A549 (cell line): ENCODE data around the gene TTC3. TPM values are rescaled to one million over a fixed set of nuclear protein-coding genes. Genes with fewer than 3 reads are reported as not detected.

ENCODE experiments used
- ATAC-seq, 2 experiments: fragments of 200-7000 bp in 1 of 2; fragments of >200 bp in 1 of 2; cut with Nextera tagmentation in 1 of 2; cut with Tn5 transposase in 1 of 2; 3 replicates each; pipeline versions ENCODE4 v1.8.0 to v1.9.1; 2018 to 2020; ENCODE audit warnings: mild to moderate bottlenecking in 1 of 2, moderate library complexity in 1 of 2
- CTCF ChIA-PET: fragments of 300-600 bp; sonication (Branson Sonifier 250); formaldehyde crosslinking; extraction: SDS; loops from one replicate; lab custom pipeline; 2021; ENCODE audit warnings: antibody characterized with exemption, inconsistent platforms; lab: Yijun Ruan, JAX
- POLR2A ChIA-PET: fragments of 350-600 bp; formaldehyde crosslinking; extraction: SDS; loops from one replicate; lab custom pipeline; 2021; ENCODE audit warnings: antibody characterized with exemption, inconsistent platforms; lab: Yijun Ruan, JAX
- DNase-seq, 2 experiments: peaks; one replicate each; pipeline versions ENCODE4 v3.0.0 to v3.0.0-alpha.2; 2011 to 2016; ENCODE audit warnings: low read depth in 1 of 2, low spot score in 1 of 2
- FAIRE-seq: peaks from 2 replicates; lab custom pipeline; 2011; peaks lifted over from hg19 to GRCh38; lab: Jason Lieb, UNC
- H3K27ac ChIP-seq, 2 experiments: fragments of >200 bp; sonication (Bioruptor Twin); formaldehyde crosslinking; 3 replicates each; pipeline ENCODE4 v1.5.1; 2016 to 2017
- H3K4me1 ChIP-seq: fragments of >200 bp; sonication (Bioruptor Twin); formaldehyde crosslinking; 3 replicates; pipeline ENCODE4 v1.6.1; 2016
- H3K4me2 ChIP-seq: fragments of >200 bp; sonication (Bioruptor Twin); formaldehyde crosslinking; 3 replicates; pipeline ENCODE4 v1.6.1; 2016
- H3K4me3 ChIP-seq: fragments of >200 bp; sonication (Bioruptor Twin); formaldehyde crosslinking; 3 replicates; pipeline ENCODE4 v1.5.1; 2016
- H3K9me3 ChIP-seq: fragments of >200 bp; sonication (Bioruptor Twin); formaldehyde crosslinking; 3 replicates; pipeline ENCODE4 v1.6.1; 2016
- ATOH8 ChIP-seq: fragments of 250-450 bp; sonication (Bioruptor Pico); IDR thresholded peaks from 2 replicates; pipeline ENCODE4 v1.5.0; 2020; ENCODE audit warnings: low read depth, mild to moderate bottlenecking, moderate library complexity
- BHLHE40 ChIP-seq: IDR thresholded peaks from 2 replicates; pipeline ENCODE4 v1.6.1; 2012; ENCODE audit warnings: low read depth, low read length, inconsistent platforms
- CEBPB ChIP-seq, 2 experiments: fragments of >200 bp in 1 of 2; sonication (Bioruptor Twin) in 1 of 2; formaldehyde crosslinking in 1 of 2; IDR thresholded peaks; 2 replicates each; pipeline ENCODE4 v1.6.1; 2012 to 2016
- CHD4 ChIP-seq: fragments of 200-600 bp; sonication (generic); IDR thresholded peaks from 2 replicates; pipeline ENCODE4 v1.6.1; 2016; ENCODE audit warnings: antibody characterized with exemption, mild to moderate bottlenecking, borderline replicate concordance
- CTCF ChIP-seq: fragments of >200 bp; sonication (Bioruptor Twin); formaldehyde crosslinking; IDR thresholded peaks from 3 replicates; pipeline ENCODE4 v1.5.1; 2016
- E2F6 ChIP-seq: IDR thresholded peaks from 2 replicates; pipeline ENCODE4 v1.6.1; 2012; ENCODE audit warnings: low read depth, borderline replicate concordance
- EHF ChIP-seq: fragments of 250-450 bp; sonication (Bioruptor Pico); IDR thresholded peaks from 2 replicates; pipeline ENCODE4 v1.5.0; 2020; ENCODE audit warnings: mild to moderate bottlenecking
- EHMT2 ChIP-seq: fragments of 200-600 bp; sonication (generic); IDR thresholded peaks from 2 replicates; pipeline ENCODE4 v1.6.1; 2016; ENCODE audit warnings: antibody characterized with exemption, low read depth, mild to moderate bottlenecking, moderate library complexity
- EP300 ChIP-seq, 2 experiments: fragments of >200 bp; sonication (Bioruptor Twin); formaldehyde crosslinking; IDR thresholded peaks; 2 replicates in 1 of 2; 3 replicates in 1 of 2; pipeline ENCODE4 v1.6.1; 2016 to 2017
- ESRRA ChIP-seq: fragments of 150-350 bp; IDR thresholded peaks from 2 replicates; pipeline ENCODE4 v1.6.1; 2014; ENCODE audit warnings: mild to moderate bottlenecking, low read length, borderline replicate concordance
- FOSL2 ChIP-seq, 2 experiments: fragments of 450-650 bp in 1 of 2; fragments of >200 bp in 1 of 2; sonication (Bioruptor Twin) in 1 of 2; formaldehyde crosslinking; IDR thresholded peaks; 2 replicates each; pipeline versions ENCODE4 v1.5.0 to v1.6.1; 2016 to 2020; ENCODE audit warnings: mild to moderate bottlenecking in 1 of 2, moderate library complexity in 1 of 2
- FOXS1 ChIP-seq: fragments of 250-450 bp; sonication (Bioruptor Pico); IDR thresholded peaks from 2 replicates; pipeline ENCODE4 v1.5.0; 2020; ENCODE audit warnings: mild to moderate bottlenecking, moderate library complexity
- HES2 ChIP-seq: fragments of >200 bp; sonication (Bioruptor Twin); formaldehyde crosslinking; IDR thresholded peaks from 2 replicates; pipeline ENCODE4 v1.6.1; 2016
- HEYL ChIP-seq: fragments of 250-450 bp; sonication (Bioruptor Pico); IDR thresholded peaks from 2 replicates; pipeline ENCODE4 v1.8.0; 2021; ENCODE audit warnings: mild to moderate bottlenecking, moderate library complexity
- HOXB5 ChIP-seq: fragments of 250-450 bp; sonication (Bioruptor Pico); IDR thresholded peaks from 2 replicates; pipeline ENCODE4 v1.5.0; 2020; ENCODE audit warnings: mild to moderate bottlenecking, moderate library complexity
- JUN ChIP-seq, 2 experiments: fragments of >200 bp; sonication (Bioruptor Twin); formaldehyde crosslinking; IDR thresholded peaks; 2 replicates in 1 of 2; 3 replicates in 1 of 2; pipeline ENCODE4 v1.6.1; 2016 to 2017
- MAFK ChIP-seq: fragments of 450-650 bp; IDR thresholded peaks from 2 replicates; pipeline ENCODE4 v1.6.1; 2014; ENCODE audit not compliant: partially characterized antibody
- NPAS2 ChIP-seq: fragments of 250-450 bp; sonication (Bioruptor Pico); IDR thresholded peaks from 2 replicates; pipeline ENCODE4 v1.8.0; 2022; ENCODE audit warnings: mild to moderate bottlenecking, moderate library complexity, borderline replicate concordance
- POLR2A ChIP-seq: IDR thresholded peaks from 2 replicates; pipeline ENCODE4 v1.6.1; 2012; ENCODE audit warnings: mild to moderate bottlenecking, low read length
- POLR2AphosphoS2 ChIP-seq: conservative IDR thresholded peaks from 2 replicates; pipeline ENCODE4 v1.6.1; 2012; ENCODE audit warnings: low read length, improper control_type of control experiment, inconsistent platforms
- RAD21 ChIP-seq, 2 experiments: fragments of >200 bp in 1 of 2; sonication (Bioruptor Twin) in 1 of 2; formaldehyde crosslinking in 1 of 2; IDR thresholded peaks in 1 of 2; conservative IDR thresholded peaks in 1 of 2; 2 replicates in 1 of 2; 3 replicates in 1 of 2; pipeline ENCODE4 v1.6.1; 2012 to 2018; ENCODE audit warnings: inconsistent platforms in 1 of 2
- RARB ChIP-seq: fragments of 250-450 bp; sonication (Bioruptor Pico); IDR thresholded peaks from 2 replicates; pipeline ENCODE4 v1.8.0; 2021; ENCODE audit warnings: mild to moderate bottlenecking, moderate library complexity
- REST ChIP-seq: fragments of 200-600 bp; sonication (generic); IDR thresholded peaks from 2 replicates; pipeline ENCODE4 v1.6.1; 2016; ENCODE audit warnings: antibody characterized with exemption, mild to moderate bottlenecking, moderate library complexity
- RNF2 ChIP-seq: fragments of 200-600 bp; sonication (generic); IDR thresholded peaks from 2 replicates; pipeline ENCODE4 v1.6.1; 2016; ENCODE audit warnings: low read depth, mild to moderate bottlenecking, antibody characterized with exemption, moderate library complexity, borderline replicate concordance
- SMC3 ChIP-seq: fragments of >200 bp; sonication (Bioruptor Twin); formaldehyde crosslinking; IDR thresholded peaks from 3 replicates; pipeline ENCODE4 v1.6.1; 2018; ENCODE audit warnings: inconsistent platforms
- SREBF2 ChIP-seq: fragments of 450-650 bp; IDR thresholded peaks from 2 replicates; pipeline ENCODE4 v1.6.1; 2014; ENCODE audit warnings: mild to moderate bottlenecking, moderate library complexity
- TP53 ChIP-seq: fragments of 250-450 bp; sonication (Bioruptor Pico); IDR thresholded peaks from 2 replicates; pipeline ENCODE4 v1.5.0; 2021; ENCODE audit warnings: mild to moderate bottlenecking, moderate library complexity
- whole genome bisulfite sequencing: methylation state at CpG from one replicate; pipeline ENCODE4 v1.1.6; 2017; ENCODE audit errors: missing lambda C conversion rate; 5-methylcytosine and 5-hydroxymethylcytosine counted together
- polyA plus RNA-seq, 4 experiments: library from polyadenylated mRNA; depleted of rRNA in 3 of 4; stranded (reverse); fragments of >200 nt; fragmentation: RNase III in 1 of 4; extraction: RNeasy Plus Mini Kit Qiagen cat#74134 plus additional on column Dnase treatment in 1 of 4; gene quantifications; 2 replicates in 3 of 4; 3 replicates in 1 of 4; pipeline ENCODE4 v1.2.3, GENCODE V29; 2011 to 2017

TTC3 gene
- polyA plus RNA-seq, 2 of the 4 experiments (the other 2 are of a cell fraction): 34.2 to 62.2 TPM

- TF ChIP-seq REST (no peak), NPAS2 (CRISPR knock-in tag) (no peak), TP53 (CRISPR knock-in tag) (no peak), POLR2AphosphoS2 (no peak), EP300 (IDR thresholded peaks at IDR 0.05) (no peak), SMC3 (no peak), FOXS1 (CRISPR knock-in tag) (no peak), JUN (IDR thresholded peaks at IDR 0.05) (no peak), EHF (CRISPR knock-in tag) (no peak)
Observed at GRCh38 chr21:37085726-37086125, 12.7 kb downstream of the TTC3 start (continued).

- ChIA-PET POLR2A (no interaction called here), CTCF (interaction anchor here (1.0 to 4.6 kb wide), 14 partner anchors 8 to 114 kb away, joined by 3 to 38 read pairs (median 4); no protein-coding TSS in a partner anchor)
- H3K4me1 ChIP-seq: peaks cover 15% of the 10 kb centered on the region
- no peak overlapping the region for H3K4me3 ChIP-seq
- peak overlapping the region; percentile 7 to 22; a peak in 2 of 6 replicates for H3K27ac ChIP-seq
- WGBS: 32% methylated on average over 5 of the region's 5 CpGs
- ATAC-seq: peak in 1 of 2 experiments; percentile 79; a peak in 4 of 6 replicates
- no peak for FAIRE-seq
- peak in 1 of 2 experiments; percentile 66 for DNase-seq
- H3K9me3 ChIP-seq: no peaks in the 10 kb centered on the region
- peak overlapping the region; percentile 19; the same call in 2 of the 3 replicates for H3K4me2 ChIP-seq
- peak; percentile 55; the same call in 2 of the 3 replicates for TF ChIP-seq SMC3
- TF ChIP-seq EHF (CRISPR knock-in tag): no peak
- no peak for TF ChIP-seq CEBPB (IDR thresholded peaks at IDR 0.05)
- no peak for TF ChIP-seq E2F6
- TF ChIP-seq ESRRA: no peak
- TF ChIP-seq BHLHE40: no peak
- TF ChIP-seq CHD4: no peak
- no peak for TF ChIP-seq HOXB5 (CRISPR knock-in tag)
- TF ChIP-seq NPAS2 (CRISPR knock-in tag): no peak
- TF ChIP-seq CTCF: peak; percentile 53
- TF ChIP-seq POLR2A: no peak
- TF ChIP-seq SREBF2: no peak
- TF ChIP-seq RARB (CRISPR knock-in tag): no peak
- TF ChIP-seq HEYL: no peak
- TF ChIP-seq RNF2: no peak
- peak; percentile 75 for TF ChIP-seq MAFK
- TF ChIP-seq ATOH8 (CRISPR knock-in tag): no peak
- no peak for TF ChIP-seq EHMT2
- no peak for TF ChIP-seq TP53 (CRISPR knock-in tag)
- TF ChIP-seq REST: no peak
- TF ChIP-seq FOSL2 (IDR thresholded peaks at IDR 0.05): no peak
- peak; percentile 49; the same call in 1 of the 2 replicates for TF ChIP-seq FOSL2 (CRISPR knock-in tag; IDR thresholded peaks at IDR 0.05)
- TF ChIP-seq HES2: no peak
- TF ChIP-seq RAD21 (conservative IDR thresholded peaks at IDR 0.05 in 1 of 2, IDR thresholded peaks at IDR 0.05 in 1 of 2): peak; percentile 53 to 65
Observed at GRCh38 chr21:37087188-37087587, 14.1 kb downstream of the TTC3 start.
